Measurements from ENCODE around the gene DPYD.

The DPYD gene

DNA sequence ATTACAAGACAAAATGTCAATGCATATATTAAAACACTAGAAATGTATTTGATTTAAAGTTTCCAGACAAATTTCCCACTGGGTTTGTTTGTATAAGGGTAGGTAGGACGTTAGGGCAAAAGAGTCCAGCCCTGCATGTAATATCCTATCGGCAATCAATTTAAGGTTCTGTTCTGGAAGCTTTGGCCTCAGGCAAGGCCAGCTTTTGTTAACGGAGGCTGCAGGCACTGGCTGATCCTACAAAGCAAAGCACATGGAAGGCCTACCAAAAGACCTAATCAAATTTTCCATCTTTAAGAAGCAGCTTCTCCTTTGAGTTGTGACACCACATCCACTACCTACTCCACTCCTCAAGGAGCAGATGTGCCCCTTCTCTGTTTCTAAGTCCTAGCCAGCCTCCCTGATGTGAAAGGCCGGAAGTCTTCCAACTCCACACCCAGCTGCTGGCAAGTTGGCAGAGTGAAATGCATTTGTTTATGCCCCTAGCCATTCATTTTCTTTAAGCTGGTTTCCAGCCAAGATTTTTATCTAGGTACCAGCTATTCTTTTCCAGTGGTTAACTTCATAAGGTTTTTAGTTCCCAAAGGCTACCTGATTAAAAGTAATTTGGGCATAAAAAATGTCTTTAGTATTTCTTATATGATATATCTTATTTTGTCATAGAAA, 746.7 kb downstream of the DPYD start:
- no peak for DNase-seq

GRCh38 chr1:97170300-97170699, 750.5 kb downstream of the DPYD start:
- no peak for DNase-seq

DNA sequence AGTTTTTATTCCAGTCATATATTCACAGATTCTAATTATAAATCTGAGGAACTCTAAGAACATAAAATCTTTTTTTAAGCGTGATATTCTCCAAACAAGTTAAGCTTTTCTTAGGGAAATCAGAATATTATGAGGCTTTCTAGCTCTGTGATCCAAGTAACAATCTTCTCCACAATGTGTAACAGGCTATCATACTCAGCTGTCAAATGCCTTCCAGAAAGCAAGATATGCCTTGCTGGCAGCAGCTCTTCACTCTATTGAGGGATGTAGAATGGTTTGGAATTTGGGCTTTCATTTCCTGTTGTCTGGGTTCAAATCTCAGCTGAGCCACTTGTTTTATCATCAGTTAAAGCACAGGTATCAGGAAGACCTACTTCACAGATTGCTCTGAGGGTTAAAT, 752.8 kb downstream of the DPYD start:
- no peak for DNase-seq

- DNase-seq, result no peak
Observed at GRCh38 chr1:97167246-97167645, 753.6 kb downstream of the DPYD start.

- no peak for DNase-seq
Observed at GRCh38 chr1:97166626-97167025, 754.2 kb downstream of the DPYD start.

DNA sequence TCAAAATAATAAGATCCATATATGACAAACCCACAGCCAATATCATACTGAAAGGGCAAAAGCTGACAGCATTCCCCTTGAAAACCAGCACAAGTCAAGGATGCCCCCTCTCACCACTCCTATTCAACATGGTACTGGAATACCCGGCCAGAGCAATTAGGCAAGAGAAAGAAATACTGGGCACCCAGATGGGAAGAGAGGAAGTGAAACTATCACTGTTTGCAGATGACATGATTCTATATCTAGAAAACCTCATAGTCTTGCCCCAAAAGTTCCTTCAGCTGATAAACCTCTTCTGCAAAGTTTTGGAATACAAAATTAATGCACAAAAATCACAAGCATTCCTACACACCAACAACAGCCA, 756.6 kb downstream of the DPYD start:
- DNase-seq, result no peak

- no peak for DNase-seq
Observed at GRCh38 chr1:97163591-97164275, 757.1 kb downstream of the DPYD start.

- DNase-seq, result no peak
Observed at GRCh38 chr1:97160818-97161217, 760.0 kb downstream of the DPYD start.

- DNase-seq, result no peak
Observed at GRCh38 chr1:97159342-97159741, 761.5 kb downstream of the DPYD start.

DNA sequence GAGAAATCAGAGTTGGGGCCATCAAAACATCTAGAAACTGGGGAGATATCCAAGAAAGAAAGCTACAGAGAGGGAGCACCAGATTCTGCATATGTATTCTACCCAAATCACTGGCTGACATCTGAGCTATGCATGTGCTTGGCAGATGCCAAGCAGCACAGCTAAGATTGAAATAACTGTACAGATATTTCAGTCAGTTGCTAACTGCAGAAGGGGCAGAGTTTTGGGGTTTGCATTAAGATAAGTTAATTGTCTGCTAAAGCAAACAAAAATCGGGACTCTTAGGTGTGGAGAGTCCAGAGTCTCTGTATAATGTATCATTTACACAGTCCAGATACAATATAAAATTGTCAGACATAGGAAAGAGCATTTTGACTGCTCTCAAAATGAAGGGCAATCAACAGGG, 762.1 kb downstream of the DPYD start:
- DNase-seq, result no peak

- no peak for DNase-seq
Observed at GRCh38 chr1:97157991-97158390, 762.8 kb downstream of the DPYD start.

- no peak for DNase-seq
Observed at GRCh38 chr1:97151651-97152050, 769.2 kb downstream of the DPYD start.

DNA sequence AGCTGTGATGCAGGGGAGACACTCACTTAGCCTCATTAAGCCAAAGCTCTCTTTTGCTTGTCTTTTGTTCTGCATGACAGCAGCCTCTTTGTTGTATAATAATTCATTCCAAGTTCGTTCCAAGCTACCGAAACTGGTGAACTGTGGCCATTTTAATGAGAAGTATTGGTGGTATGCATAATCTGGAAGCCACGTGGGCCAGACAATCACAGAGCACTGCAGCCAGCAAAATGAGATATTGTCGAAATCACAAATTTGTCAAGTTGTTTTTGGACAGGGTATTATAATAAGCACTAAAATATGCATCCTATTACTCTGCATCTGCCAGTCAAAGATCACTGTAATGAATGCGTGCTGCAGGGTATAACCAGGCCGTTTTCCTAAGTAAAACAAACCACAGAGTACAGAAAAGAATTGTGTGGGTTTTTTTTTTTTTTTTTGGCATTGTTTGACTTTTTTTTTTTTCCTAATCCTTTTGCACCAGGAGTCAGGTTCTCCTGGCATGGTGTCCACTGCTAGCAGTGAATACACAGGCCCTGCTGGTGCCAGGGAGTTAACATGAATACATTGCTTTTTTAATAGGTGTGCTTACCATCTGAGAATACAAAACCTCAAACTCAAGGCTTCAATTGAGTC, 775.4 kb downstream of the DPYD start:
- no peak for DNase-seq

GRCh38 chr1:97144527-97144926, 776.3 kb downstream of the DPYD start:
- DNase-seq, result no peak

- no peak for DNase-seq
Observed at GRCh38 chr1:97143236-97143882, 777.5 kb downstream of the DPYD start.

DNA sequence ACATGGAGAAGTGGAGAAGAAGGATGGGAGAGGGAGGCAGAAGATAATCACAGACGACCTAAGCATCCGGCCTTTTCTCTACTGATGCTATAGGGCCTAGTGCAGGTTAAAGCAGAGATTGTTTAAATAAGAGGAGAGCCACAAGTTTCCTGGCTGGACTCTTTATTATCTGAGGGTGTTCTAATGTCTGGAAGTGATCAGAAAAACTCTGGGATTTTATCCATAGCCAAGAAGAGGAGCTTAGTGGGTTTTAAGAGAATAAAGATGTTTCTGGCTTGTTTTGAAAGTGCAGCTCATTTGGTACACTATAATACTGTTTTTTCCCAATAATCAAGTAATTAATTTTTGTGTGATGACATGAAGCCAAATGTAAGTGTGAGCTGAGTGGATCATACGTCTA, 780.2 kb downstream of the DPYD start:
- no peak for DNase-seq

DNA sequence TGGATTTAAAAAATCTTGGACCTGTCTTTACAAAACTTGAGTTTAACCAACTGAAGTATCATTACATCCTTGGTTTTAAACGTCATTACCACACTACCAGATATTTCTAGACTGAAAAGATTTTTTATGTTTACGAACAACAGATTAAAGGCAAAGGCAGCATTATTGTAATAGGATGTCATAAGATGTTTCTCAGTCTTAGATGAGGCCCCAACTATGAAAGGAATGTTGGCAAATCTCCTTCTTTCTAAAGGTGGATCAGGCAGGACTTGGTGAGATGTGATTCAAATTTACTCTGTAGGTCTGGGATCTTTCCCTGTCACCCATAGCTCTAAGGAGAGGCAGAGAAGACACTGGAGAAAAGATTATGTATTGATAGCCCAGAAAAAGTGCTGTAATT, 781.3 kb downstream of the DPYD start:
- no peak for DNase-seq

DNA sequence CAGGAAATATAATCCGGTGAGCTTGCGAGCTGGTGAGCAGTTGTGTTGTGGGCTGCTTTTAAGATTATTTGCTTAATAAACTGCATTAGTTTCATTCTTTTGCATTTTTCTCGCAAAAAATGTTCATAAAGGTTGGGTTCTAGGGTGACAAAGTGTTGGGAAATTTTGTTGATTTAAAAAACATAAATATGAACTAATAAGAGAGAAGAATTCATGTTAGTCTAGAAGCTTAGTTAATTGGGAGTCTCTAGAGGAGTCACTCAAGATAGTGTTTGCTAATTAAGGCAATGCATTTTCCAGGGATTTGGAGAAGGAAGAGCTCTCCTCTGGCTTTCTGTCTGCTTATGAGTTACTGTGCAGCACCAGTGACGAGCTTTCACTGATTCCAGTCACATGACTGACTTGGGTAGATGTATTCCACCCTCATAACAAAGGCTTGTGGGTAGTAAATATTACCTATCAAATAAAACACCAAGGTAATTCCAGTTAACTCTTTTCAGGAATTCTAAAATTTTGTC, 782.3 kb downstream of the DPYD start:
- no peak for DNase-seq

GRCh38 chr1:97137862-97138514, 782.8 kb downstream of the DPYD start:
- DNase-seq, result peak; percentile 52

GRCh38 chr1:97136996-97137395, 783.8 kb downstream of the DPYD start:
- DNase-seq, result no peak

DNA sequence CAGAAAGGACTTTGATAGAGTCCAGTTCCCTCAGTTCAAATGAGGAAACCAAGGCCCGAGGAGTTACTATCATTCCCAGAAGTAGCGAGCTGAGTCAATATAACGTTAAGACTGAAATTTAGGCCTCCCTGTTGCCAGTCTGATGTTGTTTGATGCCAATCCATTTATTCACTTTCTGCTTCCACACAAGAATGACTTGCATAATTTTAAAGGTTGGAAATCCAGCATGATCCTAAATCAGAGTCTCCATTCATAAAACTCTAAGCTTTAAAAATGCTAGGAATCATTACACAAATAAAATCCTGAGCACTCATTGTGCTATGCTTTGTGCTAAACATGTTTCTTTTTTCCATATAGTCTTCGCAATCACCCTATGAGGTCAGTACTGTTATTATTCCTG, 784.9 kb downstream of the DPYD start:
- DNase-seq, result no peak

GRCh38 chr1:97128426-97128825, 792.4 kb downstream of the DPYD start:
- DNase-seq, result no peak

Data from NCI-H510A treated with DMSO at 0.1 percent for 48 hours (cell line).